DND-41 (cell line): ENCODE measurements around the gene P3H3.

Source experiments
- ATAC-seq: fragments of 200-7000 bp; cut with Tn5 transposase; 3 replicates; pipeline ENCODE4 v1.9.1; 2021; ENCODE audit warnings: low read depth; ENCODE audit not compliant: insufficient read depth
- DNase-seq: peaks from one replicate; pipeline ENCODE4 v3.0.0-alpha.2; 2020
- H2AFZ ChIP-seq: 2 replicates; pipeline ENCODE4 v1.6.0; 2012; ENCODE audit warnings: low read depth, low read length
- H3K27ac ChIP-seq: 2 replicates; pipeline ENCODE4 v1.5.1; 2012; ENCODE audit warnings: low read length, inconsistent platforms
- H3K27me3 ChIP-seq: fragments of 200-600 bp; sonication (generic); 2 replicates; pipeline ENCODE4 v1.6.0; 2012; ENCODE audit warnings: low read length, mild to moderate bottlenecking, inconsistent platforms; ENCODE audit not compliant: insufficient read depth, poor library complexity
- H3K36me3 ChIP-seq: 2 replicates; pipeline ENCODE4 v1.5.1; 2012; ENCODE audit warnings: low read length, inconsistent platforms; ENCODE audit not compliant: insufficient read depth
- H3K4me1 ChIP-seq: 2 replicates; pipeline ENCODE4 v1.5.1; 2012; ENCODE audit warnings: mild to moderate bottlenecking, low read length; ENCODE audit not compliant: insufficient read depth
- H3K4me2 ChIP-seq: 2 replicates; pipeline ENCODE4 v1.6.0; 2012; ENCODE audit warnings: mild to moderate bottlenecking, moderate library complexity, low read length, inconsistent platforms; ENCODE audit not compliant: insufficient read depth
- H3K4me3 ChIP-seq, 2 experiments: fragments of 200-600 bp in 1 of 2; shearing (Covaris generic) in 1 of 2; 2 replicates each; pipeline ENCODE4 v1.5.1; 2012 to 2016; ENCODE audit warnings: inconsistent platforms in 2 of 2, low read length in 2 of 2, mild to moderate bottlenecking in 2 of 2, low read depth in 1 of 2, moderate library complexity in 1 of 2
- H3K79me2 ChIP-seq: 2 replicates; pipeline ENCODE4 v1.6.0; 2012; ENCODE audit warnings: low read length, inconsistent platforms; ENCODE audit not compliant: insufficient read depth
- H3K9ac ChIP-seq: 2 replicates; pipeline ENCODE4 v1.6.0; 2012; ENCODE audit warnings: low read depth, mild to moderate bottlenecking, inconsistent platforms, low read length, moderate library complexity
- H3K9me3 ChIP-seq: 2 replicates; pipeline ENCODE4 v1.5.1; 2012; ENCODE audit warnings: low read length, moderate library complexity, mild to moderate bottlenecking, inconsistent platforms; ENCODE audit not compliant: insufficient read depth, severe bottlenecking
- H4K20me1 ChIP-seq: 2 replicates; pipeline ENCODE4 v1.6.0; 2012; ENCODE audit warnings: low read length; ENCODE audit not compliant: insufficient read depth
- CTCF ChIP-seq: IDR thresholded peaks from 2 replicates; pipeline ENCODE4 v1.5.1; 2012; ENCODE audit warnings: borderline replicate concordance, low read length, moderate library complexity, mild to moderate bottlenecking; ENCODE audit not compliant: poor library complexity, severe bottlenecking; ENCODE audit errors: extremely low read depth
- EZH2 ChIP-seq: IDR thresholded peaks from 3 replicates; pipeline ENCODE4 v1.6.1; 2012; ENCODE audit warnings: borderline replicate concordance, low read depth, mild to moderate bottlenecking, moderate library complexity, low read length, inconsistent platforms; ENCODE audit not compliant: severe bottlenecking

The P3H3 gene

GRCh38 chr12:6799147-6799546 lies 29.1 kb upstream of the P3H3 start:
- no peak overlapping the region for H3K27ac ChIP-seq
- H3K9me3 ChIP-seq: no peaks in the 10 kb centered on the region
- H3K36me3 ChIP-seq: no peaks in the 10 kb centered on the region
- peaks cover 11% of the 10 kb centered on the region for H3K27me3 ChIP-seq
- no peak overlapping the region for H3K4me3 ChIP-seq
- no peak overlapping the region for H2AFZ ChIP-seq
- H3K4me2 ChIP-seq: no peak overlapping the region
- H3K4me1 ChIP-seq: no peaks in the 10 kb centered on the region
- no peak overlapping the region for H3K9ac ChIP-seq
- no peak for TF ChIP-seq EZH2
- TF ChIP-seq CTCF: no peak
- no peaks in the 10 kb centered on the region for H4K20me1 ChIP-seq
- DNase-seq (no peak), ATAC-seq (no peak)
- H3K79me2 ChIP-seq: no peaks in the 10 kb centered on the region

- H3K9me3 ChIP-seq: no peaks in the 10 kb centered on the region
- no peaks in the 10 kb centered on the region for H4K20me1 ChIP-seq
- H3K4me2 ChIP-seq: no peak overlapping the region
- H3K36me3 ChIP-seq: no peaks in the 10 kb centered on the region
- H3K79me2 ChIP-seq: no peaks in the 10 kb centered on the region
- H3K4me3 ChIP-seq: no peak overlapping the region
- no peak overlapping the region for H2AFZ ChIP-seq
- no peak for TF ChIP-seq EZH2
- TF ChIP-seq CTCF: no peak
- no peak for ATAC-seq
- H3K9ac ChIP-seq: no peak overlapping the region
- H3K27ac ChIP-seq: no peak overlapping the region
- H3K4me1 ChIP-seq: no peaks in the 10 kb centered on the region
- DNase-seq: no peak
- no peaks in the 10 kb centered on the region for H3K27me3 ChIP-seq
These were observed 21.0 kb upstream of the P3H3 start for GRCh38 chr12:6807170-6807569.

GRCh38 chr12:6809056-6809455 lies 19.2 kb upstream of the P3H3 start:
- Histone ChIP-seq H3K79me2 (no peaks in the 10 kb centered on the region), H3K4me1 (no peaks in the 10 kb centered on the region), H3K27ac (no peak overlapping the region), H3K9ac (no peak overlapping the region), H3K4me3 (no peak overlapping the region), H3K27me3 (peaks cover 2% of the 10 kb centered on the region), H3K36me3 (no peaks in the 10 kb centered on the region), H4K20me1 (no peaks in the 10 kb centered on the region), H3K9me3 (no peaks in the 10 kb centered on the region), H3K4me2 (no peak overlapping the region), H2AFZ (no peak overlapping the region)
- DNase-seq (no peak), ATAC-seq (no peak)
- TF ChIP-seq EZH2 (no peak), CTCF (no peak)

DNA sequence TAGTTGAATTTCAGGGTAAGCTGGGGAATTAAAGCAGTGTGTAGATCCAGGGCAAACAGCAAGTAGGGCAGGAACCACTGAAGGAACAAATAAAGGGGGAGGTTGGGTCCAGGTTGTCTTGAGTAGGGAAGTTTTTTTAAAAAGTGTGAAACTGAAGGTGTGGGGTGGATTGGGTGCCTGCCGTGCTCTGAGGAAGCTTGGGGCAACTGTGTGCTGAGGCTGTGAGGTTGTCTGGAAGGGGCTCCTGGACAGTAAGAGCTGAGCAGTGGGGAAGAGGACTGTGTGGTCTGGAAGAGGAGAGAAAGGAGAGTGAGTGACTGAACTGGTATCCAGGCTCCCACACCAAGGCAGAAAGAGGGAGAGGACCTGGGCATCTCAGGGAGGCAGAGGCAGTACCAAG lies 17.4 kb upstream of the P3H3 start:
- no peaks in the 10 kb centered on the region for H3K79me2 ChIP-seq
- no peaks in the 10 kb centered on the region for H3K9me3 ChIP-seq
- H4K20me1 ChIP-seq: no peaks in the 10 kb centered on the region
- no peak overlapping the region for H3K4me3 ChIP-seq
- H2AFZ ChIP-seq: no peak overlapping the region
- ATAC-seq (no peak), DNase-seq (no peak)
- no peak overlapping the region for H3K9ac ChIP-seq
- TF ChIP-seq CTCF: no peak
- TF ChIP-seq EZH2: no peak
- no peak overlapping the region for H3K4me2 ChIP-seq
- H3K27ac ChIP-seq: no peak overlapping the region
- no peaks in the 10 kb centered on the region for H3K4me1 ChIP-seq
- H3K36me3 ChIP-seq: no peaks in the 10 kb centered on the region
- peaks cover 17% of the 10 kb centered on the region for H3K27me3 ChIP-seq
